ENCODE data around the gene OXCT2.
"Not testable (repeated sequence)": the region's sequence is repeated elsewhere in the genome, so short reads cannot be mapped to it uniquely, and the experiment has no call there.

DNA sequence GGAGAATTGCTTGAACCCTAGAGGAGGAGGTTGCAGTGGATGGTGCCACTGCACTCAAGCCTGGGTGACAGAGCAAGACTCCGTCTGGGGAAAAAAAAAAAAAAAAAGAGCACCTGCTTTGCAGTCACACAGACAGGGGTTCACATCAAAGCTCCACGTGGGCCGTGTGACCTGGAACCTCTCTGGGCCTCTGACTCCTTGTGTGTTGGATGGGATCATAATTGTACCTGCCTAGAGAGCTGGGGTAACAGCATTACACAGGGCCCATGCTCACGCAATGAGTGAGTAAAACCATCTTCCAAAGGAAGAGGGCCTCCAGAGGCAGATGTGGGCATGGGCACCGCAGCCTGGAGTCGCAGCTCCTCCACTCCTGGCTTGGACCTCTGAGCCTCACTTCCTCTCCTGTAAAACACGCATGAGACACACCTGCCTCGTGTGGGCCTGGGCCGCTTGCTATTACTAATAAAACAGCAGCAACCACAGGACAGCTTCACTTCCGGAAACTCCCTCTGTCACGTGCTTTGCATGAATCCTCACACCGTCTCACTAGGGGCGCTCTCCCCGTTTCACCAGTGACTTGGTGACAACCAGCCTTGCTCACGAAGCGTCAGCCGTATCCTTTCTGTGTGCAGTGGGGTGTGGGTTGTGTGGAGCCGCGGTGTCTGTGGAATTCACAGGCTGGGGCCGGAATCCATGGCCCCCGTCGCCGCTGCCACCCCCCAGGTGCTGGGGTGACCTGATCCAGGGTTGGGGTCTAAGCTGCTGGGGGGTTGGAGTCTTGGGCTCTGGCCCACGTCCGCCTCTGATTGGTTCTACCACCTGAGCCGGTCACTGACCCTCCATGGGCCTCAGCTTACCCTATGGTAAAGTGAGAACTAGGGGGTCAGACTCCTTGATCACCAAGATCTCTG lies 28.0 kb upstream of the OXCT2 start:
- TF ChIP-seq, protein P1, sequence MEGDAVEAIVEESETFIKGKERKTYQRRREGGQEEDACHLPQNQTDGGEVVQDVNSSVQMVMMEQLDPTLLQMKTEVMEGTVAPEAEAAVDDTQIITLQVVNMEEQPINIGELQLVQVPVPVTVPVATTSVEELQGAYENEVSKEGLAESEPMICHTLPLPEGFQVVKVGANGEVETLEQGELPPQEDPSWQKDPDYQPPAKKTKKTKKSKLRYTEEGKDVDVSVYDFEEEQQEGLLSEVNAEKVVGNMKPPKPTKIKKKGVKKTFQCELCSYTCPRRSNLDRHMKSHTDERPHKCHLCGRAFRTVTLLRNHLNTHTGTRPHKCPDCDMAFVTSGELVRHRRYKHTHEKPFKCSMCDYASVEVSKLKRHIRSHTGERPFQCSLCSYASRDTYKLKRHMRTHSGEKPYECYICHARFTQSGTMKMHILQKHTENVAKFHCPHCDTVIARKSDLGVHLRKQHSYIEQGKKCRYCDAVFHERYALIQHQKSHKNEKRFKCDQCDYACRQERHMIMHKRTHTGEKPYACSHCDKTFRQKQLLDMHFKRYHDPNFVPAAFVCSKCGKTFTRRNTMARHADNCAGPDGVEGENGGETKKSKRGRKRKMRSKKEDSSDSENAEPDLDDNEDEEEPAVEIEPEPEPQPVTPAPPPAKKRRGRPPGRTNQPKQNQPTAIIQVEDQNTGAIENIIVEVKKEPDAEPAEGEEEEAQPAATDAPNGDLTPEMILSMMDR (IDR thresholded peaks at IDR 0.05): not testable (repeated sequence)
- TF ChIP-seq EP300 (IDR thresholded peaks at IDR 0.05; ENCODE audit: borderline replicate concordance in 1 of 2, low read depth in 1 of 2, low read length in 1 of 2); SIN3A (IDR thresholded peaks at IDR 0.05; ENCODE audit: borderline replicate concordance, low read depth, low read length); EZH2phosphoT487 (IDR thresholded peaks at IDR 0.05; ENCODE audit: borderline replicate concordance, low read depth); RAD21 (IDR thresholded peaks at IDR 0.05; ENCODE audit: low read length); FOSL2 (IDR thresholded peaks at IDR 0.05; ENCODE audit: borderline replicate concordance, low read depth); YY1 (IDR thresholded peaks at IDR 0.05; ENCODE audit: low read depth); GABPA (IDR thresholded peaks at IDR 0.05; ENCODE audit: low read depth): not testable (repeated sequence)
- TF ChIP-seq, protein P2, sequence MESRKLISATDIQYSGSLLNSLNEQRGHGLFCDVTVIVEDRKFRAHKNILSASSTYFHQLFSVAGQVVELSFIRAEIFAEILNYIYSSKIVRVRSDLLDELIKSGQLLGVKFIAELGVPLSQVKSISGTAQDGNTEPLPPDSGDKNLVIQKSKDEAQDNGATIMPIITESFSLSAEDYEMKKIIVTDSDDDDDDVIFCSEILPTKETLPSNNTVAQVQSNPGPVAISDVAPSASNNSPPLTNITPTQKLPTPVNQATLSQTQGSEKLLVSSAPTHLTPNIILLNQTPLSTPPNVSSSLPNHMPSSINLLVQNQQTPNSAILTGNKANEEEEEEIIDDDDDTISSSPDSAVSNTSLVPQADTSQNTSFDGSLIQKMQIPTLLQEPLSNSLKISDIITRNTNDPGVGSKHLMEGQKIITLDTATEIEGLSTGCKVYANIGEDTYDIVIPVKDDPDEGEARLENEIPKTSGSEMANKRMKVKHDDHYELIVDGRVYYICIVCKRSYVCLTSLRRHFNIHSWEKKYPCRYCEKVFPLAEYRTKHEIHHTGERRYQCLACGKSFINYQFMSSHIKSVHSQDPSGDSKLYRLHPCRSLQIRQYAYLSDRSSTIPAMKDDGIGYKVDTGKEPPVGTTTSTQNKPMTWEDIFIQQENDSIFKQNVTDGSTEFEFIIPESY (IDR thresholded peaks at IDR 0.05; ENCODE audit: borderline replicate concordance, low read depth): not testable (repeated sequence)
- TF ChIP-seq, protein P3, sequence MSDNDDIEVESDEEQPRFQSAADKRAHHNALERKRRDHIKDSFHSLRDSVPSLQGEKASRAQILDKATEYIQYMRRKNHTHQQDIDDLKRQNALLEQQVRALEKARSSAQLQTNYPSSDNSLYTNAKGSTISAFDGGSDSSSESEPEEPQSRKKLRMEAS (IDR thresholded peaks at IDR 0.05; ENCODE audit: low read depth): not testable (repeated sequence)
